HPDE6-E6E7 (cell line): ENCODE results near the gene MRGPRF.
"Not testable (repeated sequence)": the region's sequence is repeated elsewhere in the genome, so short reads cannot be mapped to it uniquely, and the experiment has no call there.

Experiments
- DNase-seq: peaks from one replicate; pipeline ENCODE4 v3.0.0; 2011; ENCODE audit warnings: missing footprints; ENCODE audit errors: extremely low spot score

Gene MRGPRF

DNA sequence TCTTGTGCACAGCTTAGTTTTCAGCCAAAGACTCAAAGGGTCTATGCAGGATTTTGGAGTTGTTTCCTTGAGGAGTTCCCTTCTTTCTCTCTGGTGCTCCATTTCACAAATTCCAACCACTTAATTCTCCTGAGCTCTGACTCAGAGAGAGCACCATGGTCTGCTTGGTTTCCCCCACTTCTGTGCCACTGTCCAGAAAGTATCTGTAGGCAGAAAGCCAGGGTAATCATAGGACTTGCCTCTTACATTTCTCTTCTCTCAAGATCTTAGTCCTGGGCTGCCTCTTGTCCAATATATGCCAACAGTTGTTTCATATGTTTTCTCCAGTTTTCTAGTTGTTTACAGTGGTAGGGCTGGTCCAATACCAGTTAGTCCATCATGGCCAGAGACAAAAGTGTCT is 25.8 kb downstream of the MRGPRF start:
- DNase-seq = no peak

DNA sequence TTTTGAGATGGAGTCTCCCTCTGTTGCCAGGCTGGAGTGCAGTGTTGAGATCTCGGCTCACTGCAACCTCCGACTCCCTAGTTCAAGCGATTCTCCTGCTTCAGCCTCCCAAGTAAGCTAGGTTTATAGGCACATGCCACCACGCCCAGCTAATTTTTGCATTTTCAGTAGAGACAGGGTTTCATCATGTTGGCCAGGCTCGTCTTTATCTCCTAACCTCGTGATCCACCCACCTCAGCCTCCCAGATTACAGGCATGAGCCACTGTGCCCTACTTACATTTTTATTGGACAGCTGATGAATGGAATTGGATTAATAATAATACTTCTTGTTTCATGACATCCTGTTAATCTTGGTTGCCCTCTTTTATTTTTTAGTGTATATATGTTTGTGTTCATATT is 29.2 kb downstream of the MRGPRF start:
- DNase-seq = no peak

DNA sequence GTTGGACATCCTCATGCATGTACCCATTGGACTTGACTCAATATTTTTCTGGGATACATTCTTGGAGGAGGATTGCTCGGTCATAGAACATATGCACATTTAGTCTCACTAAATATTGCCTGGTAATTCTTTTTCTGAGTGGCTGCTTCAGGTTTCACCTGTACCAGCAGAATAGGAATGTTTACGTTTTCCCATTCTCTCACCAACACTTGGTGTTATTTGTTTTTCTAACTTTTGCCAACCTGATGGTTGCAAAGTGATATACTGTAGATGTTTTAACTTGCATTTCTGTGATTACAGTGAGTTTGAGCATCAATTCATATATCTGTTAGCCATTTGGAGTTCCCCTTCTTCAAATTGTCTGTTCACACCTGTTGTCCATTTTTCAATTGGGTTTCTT is 30.9 kb downstream of the MRGPRF start:
- DNase-seq = no peak

DNA sequence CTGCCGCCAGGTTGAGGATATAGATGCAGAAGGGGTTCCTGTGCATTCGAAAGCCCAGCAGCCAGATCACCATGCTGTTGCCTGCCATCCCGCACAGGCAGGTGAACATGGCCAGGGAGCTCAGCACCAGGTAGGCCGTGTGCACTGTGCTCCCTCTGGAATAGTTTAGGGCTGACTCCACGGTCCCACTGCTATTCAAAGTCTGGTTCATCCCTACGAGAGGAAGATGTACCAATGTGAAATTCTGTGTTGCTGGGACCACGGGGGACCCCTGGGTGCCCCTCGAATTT is 32.3 kb downstream of the MRGPRF start, which contains the start of gene MRGPRD:
TSS of gene MRGPRD (minus strand) at position 211 of the 290 bp plus-strand sequence. CDS start at position 211, 0 bp downstream.
- DNase-seq = no peak

DNA sequence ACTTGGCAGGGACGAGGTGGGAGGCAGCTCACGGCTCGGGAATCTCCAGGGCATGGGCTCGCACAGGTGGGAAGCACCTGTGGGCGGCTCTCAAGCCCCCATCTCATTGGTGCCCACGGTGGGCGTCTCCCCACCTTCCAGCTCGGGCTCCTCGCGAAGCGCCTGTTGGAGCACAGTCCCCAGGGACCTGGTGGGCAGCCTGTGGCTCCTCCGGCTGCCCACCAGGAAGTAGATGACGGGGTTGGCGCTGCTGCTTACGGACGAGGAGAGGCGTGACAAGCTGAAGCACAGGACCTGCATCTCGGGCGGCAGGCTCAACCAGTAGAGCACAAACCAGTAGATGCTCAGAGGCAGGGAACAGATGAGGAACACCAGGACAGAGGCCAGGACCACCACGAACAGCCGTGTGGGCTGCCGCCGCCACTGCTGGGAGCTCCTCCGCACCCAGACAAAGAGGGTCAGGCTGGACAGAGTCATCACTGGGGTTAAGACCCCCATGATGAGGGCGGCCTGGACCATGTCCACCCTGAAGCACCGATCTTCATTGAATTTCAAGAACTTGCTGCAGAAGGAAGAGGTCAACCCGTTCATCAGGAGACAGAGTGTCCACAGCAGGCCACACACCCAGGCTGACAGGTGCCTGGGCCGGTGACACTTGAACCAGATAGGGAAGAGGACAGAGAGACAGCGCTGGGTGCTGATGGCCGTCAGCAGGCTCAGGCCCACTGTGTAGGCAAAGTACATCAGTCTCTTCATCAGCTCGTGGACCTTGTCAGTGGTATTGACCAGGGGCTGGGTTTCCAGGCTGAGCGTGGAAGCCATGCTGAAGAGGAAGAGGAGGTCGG is 32.9 kb downstream of the MRGPRF start:
- DNase-seq = no peak

DNA sequence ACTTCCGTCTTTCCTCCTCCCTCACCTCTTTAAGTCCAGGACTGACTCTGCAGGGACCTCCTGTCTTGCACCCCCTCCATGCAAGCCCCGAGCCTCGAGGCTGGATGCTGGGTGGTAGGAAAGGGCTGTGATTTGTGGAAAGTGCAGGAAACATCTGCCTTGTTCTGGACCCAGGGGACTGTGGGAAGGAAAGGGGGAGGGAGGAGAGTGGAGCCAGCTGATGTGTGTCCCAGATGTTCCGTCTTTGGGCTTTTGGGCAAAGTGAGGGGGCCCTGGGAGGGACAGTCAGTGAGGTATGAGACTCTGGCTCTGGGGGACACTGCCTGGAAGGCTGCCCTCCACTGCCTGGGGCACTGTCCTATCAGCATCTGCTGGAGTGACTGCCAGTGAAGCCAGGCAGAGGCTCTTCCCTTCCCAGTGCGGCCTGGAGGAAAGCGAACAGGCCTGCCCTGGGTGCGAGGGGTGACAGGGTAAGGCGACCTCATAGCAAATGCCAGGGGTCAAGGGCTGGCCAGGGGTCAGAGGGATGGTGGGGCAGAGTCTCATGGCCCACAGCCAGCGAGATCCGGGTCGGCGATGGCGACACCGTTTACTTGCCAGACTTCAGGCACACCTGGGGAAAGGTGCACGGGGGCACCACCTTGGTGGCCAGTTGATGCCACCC is 34.0 kb downstream of the MRGPRF start:
- no peak for DNase-seq

DNA sequence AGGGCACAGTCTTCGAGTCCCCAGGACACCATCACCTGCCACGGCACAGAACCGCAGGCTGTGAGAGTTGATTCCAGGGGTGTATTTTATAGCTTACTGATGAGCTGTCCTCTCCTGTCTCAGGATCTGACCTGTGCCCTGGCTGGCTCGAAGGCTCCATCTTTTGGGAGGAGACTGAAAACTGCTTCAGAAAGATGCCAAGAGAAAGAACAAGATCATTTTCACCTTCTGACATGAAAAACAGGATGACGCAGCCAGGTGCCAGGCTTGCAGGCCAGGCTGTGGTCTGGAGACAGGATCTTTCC is 34.5 kb downstream of the MRGPRF start:
- no peak for DNase-seq

DNA sequence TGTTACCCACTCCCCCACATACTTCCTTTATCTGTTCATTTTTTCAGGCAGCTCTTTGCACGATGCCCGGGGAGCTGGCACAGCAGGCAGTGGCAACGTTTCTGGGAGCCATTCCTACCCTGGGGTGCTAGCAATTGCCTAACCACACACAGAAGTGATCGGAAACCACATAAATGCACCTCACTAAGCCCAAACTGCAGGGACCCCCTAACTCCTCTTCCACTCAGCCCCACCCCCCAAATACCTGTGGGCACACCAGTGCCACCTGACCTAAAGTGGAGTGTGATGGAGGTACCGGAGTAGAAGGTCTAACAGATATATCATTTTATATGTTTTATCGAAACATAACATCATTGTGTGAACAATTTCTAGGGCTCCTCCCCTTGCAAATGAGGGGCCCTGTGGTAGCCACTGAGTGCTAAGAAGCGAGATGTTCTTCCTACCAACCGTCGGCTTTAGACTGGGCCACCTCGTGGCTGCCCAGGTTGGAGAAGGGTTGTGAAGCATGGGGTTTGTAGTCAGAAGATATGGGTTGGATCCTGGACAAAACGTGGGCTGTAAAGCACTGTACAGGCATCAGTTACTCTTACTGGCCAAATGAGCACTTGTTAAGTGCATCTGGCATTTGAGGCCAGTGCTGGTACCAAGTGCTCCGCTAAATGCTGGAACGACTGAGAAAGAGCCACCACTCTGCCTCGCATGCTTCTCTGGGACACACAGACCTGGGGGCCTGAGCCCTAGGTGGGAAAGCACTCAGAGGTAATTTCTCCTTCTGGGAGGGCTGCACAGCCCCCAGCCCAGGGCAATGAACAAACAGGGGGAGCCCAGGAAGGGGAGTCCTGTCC is 35.0 kb downstream of the MRGPRF start:
- DNase-seq = no peak

DNA sequence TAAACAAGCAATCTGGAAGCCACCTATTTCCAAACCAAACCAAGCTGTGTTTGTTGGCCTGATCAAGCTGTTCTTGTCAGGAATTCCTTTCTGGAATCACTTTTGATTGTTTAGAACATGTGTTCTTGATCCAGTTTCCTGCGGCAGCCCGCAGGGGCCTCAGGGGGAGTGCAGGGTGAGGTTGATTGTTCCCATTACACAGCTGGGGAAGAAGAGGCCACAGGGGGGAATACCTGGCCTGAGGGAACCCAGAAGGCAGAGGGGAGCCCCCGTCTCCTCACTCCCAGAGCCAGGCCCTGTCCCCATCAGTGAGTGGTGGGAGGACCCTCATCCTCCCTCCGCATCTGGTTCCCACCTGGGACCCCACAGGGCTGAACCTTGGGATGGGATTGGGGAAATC is 36.5 kb downstream of the MRGPRF start:
- no peak for DNase-seq

DNA sequence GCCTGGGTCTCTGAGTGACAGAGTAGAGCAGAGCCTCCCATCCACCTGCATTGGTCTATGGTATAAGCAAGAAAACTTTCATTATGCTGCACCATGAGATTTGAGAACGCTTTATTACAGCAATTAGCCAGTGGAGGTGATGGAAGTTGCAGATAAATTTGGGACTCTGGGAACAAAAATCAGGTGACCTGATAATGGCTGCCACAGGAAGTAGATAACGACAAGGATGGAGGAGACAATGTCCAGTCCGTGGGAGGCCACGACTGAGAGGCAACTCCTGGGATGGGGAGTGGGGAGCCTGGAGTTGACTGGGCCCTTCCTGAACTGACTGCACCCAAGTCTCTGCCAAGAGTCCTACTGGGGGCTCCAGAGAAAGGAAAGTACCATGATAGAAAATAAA is 37.0 kb downstream of the MRGPRF start:
- no peak for DNase-seq

DNA sequence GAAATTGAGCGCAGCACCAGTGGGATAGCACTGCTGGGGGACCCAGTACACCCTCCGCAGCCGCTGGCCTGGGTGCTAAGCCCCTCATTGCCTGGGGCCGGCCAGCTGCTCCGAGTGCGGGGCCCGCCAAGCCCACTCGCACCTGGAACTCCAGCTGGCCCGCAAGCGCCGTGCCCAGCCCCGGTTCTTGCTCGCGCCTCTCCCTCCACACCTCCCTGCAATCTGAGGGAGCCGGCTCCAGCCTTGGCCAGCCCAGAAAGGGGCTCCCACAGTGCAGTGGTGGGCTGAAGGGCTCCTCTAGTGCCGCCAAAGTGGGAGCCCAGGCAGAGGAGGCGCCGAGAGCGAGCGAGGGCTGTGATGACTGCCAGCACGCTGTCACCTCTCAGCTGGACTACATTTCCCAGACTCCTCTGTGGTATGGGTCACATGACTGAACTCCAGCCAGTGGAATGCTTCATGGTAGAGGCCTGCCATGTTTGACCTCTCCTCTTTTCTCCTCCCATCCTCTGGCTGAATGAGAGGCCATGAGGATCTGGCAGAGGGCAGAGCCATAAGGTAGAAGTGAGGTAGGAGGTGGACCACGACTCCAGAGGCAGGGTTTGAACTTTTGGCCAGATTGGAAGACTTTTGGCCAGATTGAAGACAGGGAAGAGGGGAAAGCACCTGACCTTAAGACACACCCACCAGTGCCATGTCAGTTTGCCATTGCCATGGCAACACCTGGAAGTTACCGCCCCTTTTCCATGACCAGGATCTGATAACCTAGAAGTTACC is 38.4 kb downstream of the MRGPRF start:
- DNase-seq = no peak

DNA sequence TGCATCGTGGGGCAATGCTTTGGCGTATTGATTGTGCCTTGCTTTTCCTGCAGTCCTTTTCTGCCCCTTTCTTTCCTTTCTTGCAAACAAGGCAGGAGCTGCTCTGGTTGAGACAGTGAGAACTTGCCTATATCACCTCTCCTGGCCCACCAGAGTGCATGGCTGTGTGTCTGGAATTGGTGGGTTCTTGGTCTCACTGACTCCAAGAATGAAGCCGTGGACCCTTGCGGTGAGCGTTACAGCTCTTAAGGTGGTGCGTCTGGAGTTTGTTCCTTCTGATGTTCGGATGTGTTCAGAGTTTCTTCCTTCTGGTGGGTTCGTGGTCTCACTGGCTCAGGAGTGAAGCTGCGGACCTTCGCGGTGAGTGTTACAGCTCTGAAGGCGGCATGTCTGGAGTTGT is 39.3 kb downstream of the MRGPRF start:
- DNase-seq = not testable (repeated sequence)

DNA sequence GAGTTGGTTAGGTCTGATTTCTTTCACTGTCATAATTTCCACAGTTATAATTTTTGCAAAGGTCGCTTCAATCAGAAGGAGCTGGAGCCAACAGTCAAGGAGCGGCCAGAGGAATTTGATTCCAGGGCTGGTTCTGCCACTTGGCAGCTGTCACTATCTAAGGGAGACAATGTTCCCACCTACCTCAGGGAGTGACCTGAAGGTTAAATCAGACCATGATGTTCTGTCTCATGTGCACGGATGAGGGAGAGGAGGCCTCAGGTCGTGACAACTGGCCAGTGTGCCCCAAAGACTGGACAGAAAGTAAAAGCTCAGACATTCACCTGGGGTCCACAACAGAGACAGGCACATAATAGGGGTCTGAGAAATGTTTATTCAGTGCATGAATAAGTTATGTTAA is 39.8 kb downstream of the MRGPRF start:
- no peak for DNase-seq

DNA sequence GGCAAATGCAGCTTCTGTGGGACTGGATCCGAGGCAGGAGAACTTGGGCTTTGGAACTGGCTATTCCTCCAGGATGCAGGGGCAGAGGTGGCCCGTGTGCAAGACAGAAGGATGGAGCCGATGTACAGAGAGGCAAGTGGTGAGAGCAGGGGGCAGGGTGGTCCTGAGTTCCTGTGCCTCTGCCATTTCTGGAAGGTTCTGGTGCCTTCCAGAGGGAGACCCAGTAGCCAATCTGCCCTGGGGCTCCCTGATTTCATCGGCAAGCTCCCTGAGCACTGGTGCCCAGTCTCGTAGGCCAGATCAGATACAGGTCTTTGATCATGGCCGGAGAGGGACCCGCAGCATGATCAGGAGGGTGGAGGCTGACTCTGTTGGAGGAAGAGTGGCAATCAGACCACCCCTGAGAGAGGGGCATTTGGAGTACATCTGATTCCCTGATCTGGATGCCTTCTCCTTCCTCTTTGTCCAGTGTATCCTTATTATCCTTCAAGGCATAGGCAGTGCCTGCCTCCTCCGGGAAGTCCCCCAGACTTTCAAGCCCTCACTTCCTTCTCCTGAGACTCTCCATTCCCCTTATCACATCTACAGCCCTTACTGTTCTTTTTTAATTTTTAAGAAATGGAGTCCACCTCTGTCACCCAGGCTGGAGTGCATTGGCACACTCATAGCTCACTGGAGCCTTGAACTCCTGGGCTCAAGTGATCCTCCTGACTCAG is 42.0 kb downstream of the MRGPRF start:
- DNase-seq = no peak

DNA sequence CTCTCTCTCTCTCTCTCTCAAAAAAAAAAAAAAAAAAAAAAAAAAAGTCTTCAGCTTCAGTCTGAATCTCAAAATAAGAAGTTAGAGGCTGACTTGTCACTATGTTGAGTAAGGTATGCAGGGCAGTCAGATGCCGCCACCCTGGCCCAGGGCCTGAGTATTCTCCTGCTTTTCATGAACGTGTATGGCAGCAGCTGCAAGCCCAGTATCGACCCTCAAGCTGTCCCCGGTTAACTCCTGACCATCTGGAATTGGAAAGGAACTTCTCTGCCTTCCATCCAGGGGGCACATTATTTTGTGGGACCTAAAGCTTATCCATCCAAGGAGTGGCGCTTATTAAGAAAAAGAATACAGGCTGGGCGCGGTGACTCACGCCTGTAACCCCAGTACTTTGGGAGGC is 43.7 kb downstream of the MRGPRF start:
- DNase-seq = no peak

DNA sequence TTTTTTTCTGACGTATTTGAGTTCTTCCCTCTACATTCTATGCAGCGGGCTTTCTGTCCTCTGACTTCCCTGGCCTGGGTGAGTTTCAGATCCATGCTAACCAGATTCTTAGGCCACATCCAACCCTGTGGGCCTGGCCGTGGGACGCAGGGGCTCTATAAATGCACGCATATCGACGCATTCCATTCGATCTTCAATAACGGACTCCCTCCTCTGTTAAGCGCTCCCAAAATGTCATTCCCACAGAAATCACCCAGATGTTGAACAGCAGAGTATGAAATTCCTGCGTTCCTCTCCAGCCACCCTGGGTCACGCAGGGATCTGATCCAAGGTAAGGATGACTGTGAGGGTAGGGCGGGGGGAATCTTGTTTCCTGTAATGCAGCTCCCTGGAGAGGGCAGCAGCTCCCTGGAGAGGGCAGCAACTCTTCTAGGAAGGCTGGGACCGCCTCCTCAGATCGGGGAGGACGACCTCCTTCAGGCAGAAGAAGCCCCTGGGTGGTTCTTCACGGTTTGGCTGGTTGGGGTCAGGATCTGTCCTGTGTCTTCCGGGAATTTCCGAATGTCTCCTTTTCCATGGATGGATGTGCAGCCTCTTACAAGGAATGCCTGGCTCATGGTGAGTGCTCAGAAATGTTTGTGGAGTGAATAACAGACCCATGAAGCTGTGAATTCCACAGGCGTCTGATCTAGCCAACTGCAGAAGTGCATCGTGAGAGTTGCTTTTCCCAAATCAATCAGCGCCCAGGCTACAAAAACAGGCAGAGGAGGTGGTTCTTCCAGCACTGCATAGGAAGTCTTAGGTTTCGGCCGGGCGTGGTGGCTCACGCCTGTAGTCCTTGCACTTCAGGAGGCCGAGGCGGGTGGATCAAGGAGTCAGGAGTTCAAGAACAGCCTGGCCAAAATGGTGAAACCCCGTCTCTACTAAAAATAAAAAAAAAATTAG is 44.5 kb downstream of the MRGPRF start:
- no peak for DNase-seq

DNA sequence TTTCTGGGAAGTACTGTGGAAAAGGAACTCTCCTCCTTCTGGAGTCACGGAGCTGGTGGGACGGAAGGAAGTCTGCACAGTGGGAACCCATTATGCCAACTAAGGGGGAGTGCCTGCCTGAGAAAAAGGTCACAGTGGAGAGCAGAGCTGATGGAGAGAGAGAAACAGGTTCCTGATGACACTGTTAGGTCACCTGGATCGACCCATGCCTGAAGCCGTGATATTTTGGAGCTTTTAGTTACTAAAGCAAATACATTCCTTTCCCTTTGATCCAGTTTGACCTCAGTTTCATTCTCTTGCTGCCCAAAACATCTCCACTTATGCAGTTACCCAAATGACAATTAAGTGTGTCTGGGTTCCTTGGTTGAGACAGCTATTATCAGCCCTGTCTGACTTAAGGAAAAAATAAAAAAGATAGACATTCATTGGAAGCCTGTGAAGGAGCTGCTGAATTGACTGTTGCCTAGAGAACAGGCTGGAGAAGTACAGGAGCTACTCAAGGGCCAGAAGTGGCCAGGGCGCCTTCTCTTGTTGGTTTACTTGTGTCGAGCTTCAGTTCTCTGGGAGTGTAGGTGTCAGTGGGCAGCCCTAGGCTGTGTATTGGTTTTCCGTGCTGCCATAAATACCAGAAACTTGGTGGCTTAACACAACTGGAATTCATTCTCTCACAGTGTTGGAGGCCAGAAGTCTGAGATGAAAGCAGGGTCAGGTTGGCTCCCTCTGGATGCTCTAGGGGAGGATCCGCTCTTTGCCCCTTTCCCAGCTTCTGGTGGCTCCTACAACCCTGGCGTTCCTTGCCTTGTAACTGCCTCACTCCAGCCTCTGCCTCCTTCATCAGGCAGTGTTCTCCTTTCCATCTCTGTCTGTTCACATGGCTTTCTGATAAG is 45.9 kb downstream of the MRGPRF start:
- no peak for DNase-seq

DNA sequence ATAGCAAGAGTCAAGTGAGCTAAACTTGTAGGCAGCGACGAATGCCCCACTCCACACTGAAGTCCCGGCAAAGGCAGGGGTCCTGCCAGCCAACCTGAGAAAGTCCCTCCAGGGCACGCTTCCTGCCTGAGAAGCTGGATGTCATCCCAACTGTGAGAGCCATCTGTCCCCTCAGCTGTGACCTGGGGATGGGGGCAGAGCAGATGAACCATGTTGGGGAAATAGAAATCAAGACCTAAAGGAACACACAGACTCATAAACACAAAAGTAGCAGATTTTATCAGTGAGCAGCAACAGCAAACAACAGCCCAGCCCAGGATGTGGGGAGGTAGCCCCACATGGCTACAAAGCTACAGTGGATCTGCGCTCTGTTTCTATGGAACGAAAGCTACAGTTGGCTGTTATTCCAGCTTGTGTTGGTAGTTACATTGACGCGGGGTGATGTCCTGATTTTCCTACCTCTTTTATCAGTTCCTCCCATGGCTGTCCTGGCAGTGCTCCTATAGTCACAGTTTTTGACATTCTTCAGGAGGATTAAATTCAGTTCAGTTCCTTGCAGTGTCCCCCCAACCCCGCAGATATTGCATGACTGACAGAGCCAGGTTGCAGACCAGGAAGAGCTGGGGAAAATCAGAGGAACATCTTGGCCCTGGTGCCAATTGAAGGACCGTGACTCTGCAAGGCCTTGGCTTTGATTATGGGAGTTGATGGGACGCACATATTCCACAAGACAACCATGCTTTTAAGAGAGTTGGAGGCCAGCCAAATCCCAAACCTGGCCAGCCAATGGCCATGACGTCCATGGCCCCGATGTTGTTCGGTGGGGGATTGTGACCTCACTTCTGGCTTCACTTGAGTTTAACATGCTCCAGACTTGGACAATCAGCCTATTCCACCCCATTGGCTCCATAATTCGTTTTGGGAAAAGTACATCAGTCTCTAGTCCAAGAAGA is 46.9 kb downstream of the MRGPRF start:
- DNase-seq = no peak
